SJCRH30 (cell line): ENCODE measurements around the gene TMEM184C. TPM values are rescaled to one million over a fixed set of nuclear protein-coding genes. Genes with fewer than 3 reads are reported as not detected.
A peak's percentile ranks its signal among the peaks of the same experiment; 100 is the strongest.

Experiments
- DNase-seq, 2 experiments: peaks; one replicate each; pipeline ENCODE4 v3.0.0-alpha.2; 2015 to 2020
- H3K27ac ChIP-seq: fragments of 250-450 bp; sonication (Bioruptor Pico); 2 replicates; pipeline ENCODE4 v1.5.1; 2020; ENCODE audit warnings: mild to moderate bottlenecking, moderate library complexity
- H3K27me3 ChIP-seq: fragments of 250-450 bp; sonication (Bioruptor Pico); 2 replicates; pipeline ENCODE4 v1.5.1; 2020; ENCODE audit warnings: mild to moderate bottlenecking, moderate library complexity
- H3K36me3 ChIP-seq: fragments of 250-450 bp; sonication (Bioruptor Pico); 2 replicates; pipeline ENCODE4 v1.5.1; 2020; ENCODE audit warnings: mild to moderate bottlenecking, moderate library complexity
- H3K4me1 ChIP-seq: fragments of 250-450 bp; sonication (Bioruptor Pico); 2 replicates; pipeline ENCODE4 v1.5.1; 2020; ENCODE audit warnings: mild to moderate bottlenecking, moderate library complexity
- H3K4me3 ChIP-seq: fragments of 250-450 bp; sonication (Bioruptor Pico); 2 replicates; pipeline ENCODE4 v1.5.1; 2020; ENCODE audit warnings: mild to moderate bottlenecking, moderate library complexity
- H3K9me3 ChIP-seq: fragments of 250-450 bp; sonication (Bioruptor Pico); replicated peaks from 2 replicates; pipeline ENCODE4 v1.5.1; 2020; ENCODE audit warnings: mild to moderate bottlenecking, moderate library complexity
- total RNA-seq: library from RNA; depleted of rRNA; stranded (reverse); fragments of >200 nt; shearing (Covaris generic); gene quantifications from 2 replicates; pipeline ENCODE4 v1.2.3, GENCODE V29; 2014; rRNA removed

TMEM184C gene
- total RNA-seq: 19.0 and 20.6 TPM in 2 replicates

DNA sequence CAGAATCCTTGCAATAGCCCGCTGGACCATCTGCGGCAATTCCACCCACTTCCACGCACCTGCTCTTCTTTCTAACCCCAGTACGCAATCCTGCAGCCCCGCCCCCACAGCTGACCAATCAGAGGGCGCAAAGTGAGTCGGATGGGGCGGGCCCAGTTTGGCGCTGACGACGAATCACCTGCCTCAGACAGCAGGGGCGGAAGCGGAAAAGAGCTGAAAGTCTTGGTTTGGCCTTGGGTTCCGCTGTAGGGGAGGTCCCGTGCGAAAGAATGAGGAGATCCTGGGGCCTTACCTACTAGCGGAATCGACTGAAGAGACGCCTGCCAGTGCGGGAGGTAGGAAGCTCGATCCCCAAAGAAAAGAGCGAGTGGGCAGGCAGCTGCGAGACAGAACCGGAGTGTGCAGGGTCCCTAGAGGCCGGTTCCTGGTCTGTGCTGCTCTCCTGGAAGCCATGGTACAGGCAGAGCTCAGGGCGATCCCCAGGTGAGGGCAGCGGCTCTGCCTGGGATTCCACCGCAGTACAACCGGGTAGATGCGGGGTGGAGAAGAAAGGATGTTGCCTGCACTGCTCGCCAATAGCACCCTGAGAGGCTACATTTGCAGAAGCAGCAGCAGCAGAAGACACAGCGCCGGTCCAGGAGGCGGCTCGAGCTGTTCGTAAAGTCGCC is at the start of gene TMEM184C:
Gene TMEM184C, plus strand, starts transcription at position 225 of the 668 bp plus-strand sequence. CDS start 560 bp downstream, outside the sequence.
- DNase-seq: peak; percentile 96 to 97
- Histone ChIP-seq H3K27ac (peak within 1 kb of the TSS; percentile 24; the same call in 1 of the 2 replicates), H3K4me1 (peaks cover 4% of the 10 kb centered on the region; the same call in 1 of the 2 replicates), H3K4me3 (peak within 1 kb of the TSS; percentile 74), H3K9me3 (no peaks in the 10 kb centered on the region), H3K36me3 (peaks cover 3% of the 10 kb centered on the region; the same call in 1 of the 2 replicates), H3K27me3 (no peaks in the 10 kb centered on the region)

GRCh38 chr4:147570616-147571015 is 46.6 kb upstream of the TMEM184C start:
- H3K4me1 ChIP-seq: no peaks in the 10 kb centered on the region
- DNase-seq: no peak
- no peaks in the 10 kb centered on the region for H3K27me3 ChIP-seq
- H3K36me3 ChIP-seq: no peaks in the 10 kb centered on the region; the same call in 1 of the 2 replicates
- H3K27ac ChIP-seq: no peak overlapping the region
- H3K9me3 ChIP-seq: no peaks in the 10 kb centered on the region
- no peak overlapping the region for H3K4me3 ChIP-seq

DNA sequence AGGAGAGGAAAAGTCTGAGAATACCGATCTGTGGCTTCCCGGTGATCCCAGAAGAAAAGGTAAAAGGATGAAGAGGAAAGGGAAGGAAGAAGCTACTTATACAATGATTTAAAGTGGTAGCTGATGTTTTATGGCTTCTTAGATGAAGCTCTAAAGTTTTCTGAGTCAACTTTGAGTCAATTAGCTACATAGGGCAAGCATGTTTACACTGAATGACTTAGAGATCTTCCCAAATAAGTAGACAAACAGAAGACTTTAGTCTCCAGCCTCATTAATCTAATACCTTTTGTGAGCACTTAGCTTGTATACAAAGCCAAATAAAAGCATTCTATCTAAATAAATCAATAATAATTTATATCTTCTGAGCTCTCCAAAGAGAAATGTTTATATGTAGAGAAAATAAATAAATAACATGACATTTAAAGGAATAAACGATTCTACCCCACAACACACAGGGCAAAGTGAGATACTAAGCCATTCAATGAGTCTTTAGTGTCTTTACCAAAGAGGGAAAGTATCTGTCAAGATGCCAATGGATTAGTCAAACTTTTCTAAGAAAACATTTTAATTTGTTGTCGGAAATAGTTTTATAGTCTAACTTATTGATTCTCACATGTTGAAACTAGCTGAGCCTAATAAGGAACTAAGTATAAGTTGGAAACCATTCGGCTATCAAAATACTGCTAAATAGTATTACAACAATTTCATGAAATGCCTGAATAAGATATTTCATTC is 46.0 kb upstream of the TMEM184C start:
- Histone ChIP-seq H3K27me3 (no peaks in the 10 kb centered on the region), H3K4me3 (no peak overlapping the region), H3K4me1 (no peaks in the 10 kb centered on the region), H3K27ac (no peak overlapping the region), H3K9me3 (no peaks in the 10 kb centered on the region), H3K36me3 (no peaks in the 10 kb centered on the region; the same call in 1 of the 2 replicates)
- DNase-seq: no peak

GRCh38 chr4:147576084-147576483 is 41.1 kb upstream of the TMEM184C start:
- H3K27ac ChIP-seq: no peak overlapping the region
- H3K27me3 ChIP-seq: no peaks in the 10 kb centered on the region
- no peaks in the 10 kb centered on the region for H3K9me3 ChIP-seq
- H3K4me1 ChIP-seq: peaks cover 5% of the 10 kb centered on the region; the same call in 1 of the 2 replicates
- H3K36me3 ChIP-seq: no peaks in the 10 kb centered on the region; the same call in 1 of the 2 replicates
- no peak for DNase-seq
- H3K4me3 ChIP-seq: no peak overlapping the region

- H3K4me1 ChIP-seq: peaks cover 5% of the 10 kb centered on the region; the same call in 1 of the 2 replicates
- H3K9me3 ChIP-seq: no peaks in the 10 kb centered on the region
- H3K27me3 ChIP-seq: no peaks in the 10 kb centered on the region
- no peak overlapping the region for H3K4me3 ChIP-seq
- peak overlapping the region; percentile 12; the same call in 1 of the 2 replicates for H3K27ac ChIP-seq
- H3K36me3 ChIP-seq: no peaks in the 10 kb centered on the region
- peak; percentile 57 to 65 for DNase-seq
Measured at GRCh38 chr4:147578051-147578476, 39.1 kb upstream of the TMEM184C start.

- Histone ChIP-seq H3K9me3 (no peaks in the 10 kb centered on the region), H3K4me3 (no peak overlapping the region), H3K4me1 (peaks cover 5% of the 10 kb centered on the region; the same call in 1 of the 2 replicates), H3K36me3 (no peaks in the 10 kb centered on the region), H3K27me3 (no peaks in the 10 kb centered on the region), H3K27ac (no peak overlapping the region)
- no peak for DNase-seq
Measured at GRCh38 chr4:147578593-147578992, 38.6 kb upstream of the TMEM184C start.

DNA sequence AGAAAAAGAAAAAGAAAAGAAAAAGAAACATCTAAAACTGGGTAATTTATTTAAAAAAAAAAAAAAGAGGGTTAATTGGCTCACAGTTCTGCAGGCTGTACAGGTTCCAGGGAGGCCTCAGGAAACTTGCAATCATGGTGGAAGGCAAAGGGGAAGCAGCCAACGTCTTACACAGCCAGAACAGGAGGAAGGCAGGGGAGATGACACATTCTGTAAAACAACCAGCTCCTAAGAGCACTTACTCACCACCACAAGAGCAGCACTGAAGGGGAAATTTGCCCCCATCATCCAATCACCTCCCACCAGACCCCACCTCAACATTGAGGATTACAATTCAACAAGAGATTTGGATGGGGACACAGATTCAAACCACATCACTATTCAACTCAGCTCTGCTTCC is 36.8 kb upstream of the TMEM184C start:
- no peak overlapping the region for H3K4me3 ChIP-seq
- no peak overlapping the region for H3K27ac ChIP-seq
- no peak for DNase-seq
- H3K4me1 ChIP-seq: peaks cover 5% of the 10 kb centered on the region; the same call in 1 of the 2 replicates
- no peaks in the 10 kb centered on the region; the same call in none of the 2 replicates for H3K9me3 ChIP-seq
- H3K27me3 ChIP-seq: no peaks in the 10 kb centered on the region
- H3K36me3 ChIP-seq: no peaks in the 10 kb centered on the region

DNA sequence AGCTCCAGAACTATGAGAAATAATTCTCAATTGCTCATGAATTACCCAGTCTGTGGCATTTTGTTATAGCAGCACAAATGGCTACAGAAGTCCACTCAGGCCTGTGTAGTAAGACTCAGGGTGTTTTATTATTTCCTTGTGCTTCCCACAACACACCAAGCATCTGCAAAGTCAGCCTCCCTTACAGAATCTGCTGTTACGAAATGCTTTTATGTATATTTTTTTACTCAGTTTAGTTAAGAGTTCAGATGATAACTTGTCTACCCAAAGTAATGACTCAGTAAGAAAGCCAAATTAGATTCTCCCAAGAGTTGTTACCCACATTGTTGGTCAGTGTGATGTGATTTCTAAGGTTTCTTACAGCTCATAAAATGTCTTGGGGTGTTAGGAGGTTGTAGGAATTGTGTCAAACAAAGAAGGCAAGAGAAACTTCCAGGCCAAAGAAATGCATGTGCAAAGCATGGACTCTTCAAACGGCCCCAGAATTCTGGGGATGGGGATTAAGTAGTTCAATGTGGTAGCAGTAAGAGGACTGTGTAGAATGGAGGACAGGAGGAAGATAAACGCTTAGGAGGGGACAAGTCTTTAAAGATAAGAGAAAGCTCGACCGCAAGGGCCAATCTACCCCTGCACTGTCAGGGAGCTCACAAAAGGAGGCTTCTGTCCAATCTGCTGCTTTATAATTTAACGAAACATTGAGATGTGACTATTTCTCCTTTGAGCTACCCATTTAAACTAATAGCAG is 35.4 kb upstream of the TMEM184C start:
- Histone ChIP-seq H3K4me3 (no peak overlapping the region), H3K27ac (no peak overlapping the region), H3K4me1 (peaks cover 5% of the 10 kb centered on the region; the same call in 1 of the 2 replicates), H3K36me3 (no peaks in the 10 kb centered on the region), H3K27me3 (no peaks in the 10 kb centered on the region), H3K9me3 (no peaks in the 10 kb centered on the region; the same call in none of the 2 replicates)
- DNase-seq: no peak

GRCh38 chr4:147582386-147583060 is 34.7 kb upstream of the TMEM184C start:
- DNase-seq: no peak
- H3K27me3 ChIP-seq: no peaks in the 10 kb centered on the region
- no peaks in the 10 kb centered on the region for H3K36me3 ChIP-seq
- H3K27ac ChIP-seq: no peak overlapping the region
- H3K4me3 ChIP-seq: no peak overlapping the region
- no peaks in the 10 kb centered on the region; the same call in none of the 2 replicates for H3K9me3 ChIP-seq
- H3K4me1 ChIP-seq: peaks cover 5% of the 10 kb centered on the region; the same call in 1 of the 2 replicates

- H3K4me3 ChIP-seq: no peak overlapping the region
- no peak for DNase-seq
- H3K4me1 ChIP-seq: no peaks in the 10 kb centered on the region
- H3K27me3 ChIP-seq: no peaks in the 10 kb centered on the region
- H3K9me3 ChIP-seq: no peaks in the 10 kb centered on the region; the same call in none of the 2 replicates
- no peak overlapping the region for H3K27ac ChIP-seq
- H3K36me3 ChIP-seq: no peaks in the 10 kb centered on the region
Measured at GRCh38 chr4:147583876-147584275, 33.3 kb upstream of the TMEM184C start.

DNA sequence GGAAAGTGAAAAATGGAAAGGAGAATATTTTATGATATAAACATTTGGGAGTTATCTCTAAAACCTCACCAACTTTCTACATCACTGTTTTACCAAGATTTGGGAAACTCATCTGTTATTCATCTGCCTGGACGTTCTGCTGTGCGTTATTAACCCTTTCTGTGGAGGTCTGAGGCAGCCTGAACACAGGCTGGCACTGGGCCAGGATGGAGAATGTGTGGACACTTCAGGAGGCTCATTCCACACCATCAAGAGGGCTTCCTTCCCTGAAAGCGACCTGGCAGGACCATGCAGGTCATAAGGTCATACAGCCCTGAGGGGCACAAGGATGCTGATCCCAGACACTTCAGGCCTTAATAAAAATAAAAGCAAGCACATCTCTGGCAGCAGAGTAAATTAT is 31.2 kb upstream of the TMEM184C start:
- Histone ChIP-seq H3K36me3 (no peaks in the 10 kb centered on the region), H3K4me3 (no peak overlapping the region), H3K9me3 (no peaks in the 10 kb centered on the region; the same call in none of the 2 replicates), H3K27ac (no peak overlapping the region), H3K4me1 (peaks cover 4% of the 10 kb centered on the region; the same call in 1 of the 2 replicates), H3K27me3 (no peaks in the 10 kb centered on the region)
- peak in 1 of 2 experiments; percentile 8 for DNase-seq

DNA sequence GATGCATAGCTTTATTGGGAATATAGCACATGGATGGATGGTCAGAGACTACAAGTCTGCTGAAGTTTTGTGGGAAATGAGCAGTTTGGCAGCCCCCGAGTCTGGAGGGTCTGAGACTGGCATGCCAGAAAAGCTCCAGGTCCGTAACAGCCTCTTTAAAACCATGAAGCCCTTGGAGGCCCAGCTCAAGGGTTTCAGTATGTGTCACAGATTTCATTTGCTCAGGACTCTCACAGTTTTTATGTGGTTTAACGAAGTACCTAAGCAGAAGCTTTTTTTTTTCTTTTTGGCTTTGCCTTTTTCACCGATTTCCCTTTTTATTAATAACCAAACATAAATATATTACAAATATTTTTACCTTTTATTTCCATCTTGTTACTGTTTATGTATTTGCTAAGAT is 30.6 kb upstream of the TMEM184C start:
- H3K27ac ChIP-seq: no peak overlapping the region
- no peaks in the 10 kb centered on the region for H3K27me3 ChIP-seq
- H3K9me3 ChIP-seq: no peaks in the 10 kb centered on the region; the same call in none of the 2 replicates
- no peak for DNase-seq
- H3K4me1 ChIP-seq: peaks cover 4% of the 10 kb centered on the region; the same call in 1 of the 2 replicates
- H3K4me3 ChIP-seq: no peak overlapping the region
- no peaks in the 10 kb centered on the region for H3K36me3 ChIP-seq

- Histone ChIP-seq H3K27ac (no peak overlapping the region), H3K4me3 (no peak overlapping the region), H3K27me3 (no peaks in the 10 kb centered on the region), H3K36me3 (no peaks in the 10 kb centered on the region), H3K4me1 (peaks cover 4% of the 10 kb centered on the region; the same call in 1 of the 2 replicates), H3K9me3 (no peaks in the 10 kb centered on the region; the same call in none of the 2 replicates)
- no peak for DNase-seq
Measured at GRCh38 chr4:147587041-147587440, 30.2 kb upstream of the TMEM184C start.

DNA sequence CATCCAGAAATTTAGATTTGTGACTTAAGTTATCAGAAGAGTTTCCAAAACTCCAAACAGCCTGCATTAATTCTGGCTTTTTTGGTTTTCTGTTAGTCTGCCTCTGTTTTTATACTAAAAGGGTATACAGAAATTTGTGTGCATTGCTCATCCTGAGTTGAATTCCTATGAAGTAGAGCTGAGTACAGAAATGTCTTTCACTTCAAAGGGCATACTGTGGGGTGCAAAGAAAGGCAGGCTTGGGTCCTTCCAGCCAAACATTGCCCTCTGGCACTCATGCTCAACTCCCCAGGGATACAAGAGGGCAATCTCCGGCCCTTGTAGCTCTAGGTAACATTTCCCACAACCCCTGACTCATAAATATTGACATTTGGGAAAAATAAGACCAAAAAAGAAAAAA is 27.6 kb upstream of the TMEM184C start:
- Histone ChIP-seq H3K27ac (no peak overlapping the region), H3K4me1 (peaks cover 4% of the 10 kb centered on the region; the same call in 1 of the 2 replicates)

More for the DNA sequence above, 27.6 kb upstream of the TMEM184C start:
- Histone ChIP-seq H3K9me3 (no peaks in the 10 kb centered on the region; the same call in none of the 2 replicates), H3K4me3 (no peak overlapping the region), H3K27me3 (no peaks in the 10 kb centered on the region), H3K36me3 (no peaks in the 10 kb centered on the region)
- peak in 1 of 2 experiments; percentile 12 for DNase-seq
